ENCODE measurements around the gene ATF6B.

Gene ATF6B

GRCh38 chr6:32166411-32167061, 38.5 kb upstream of the ATF6B start:
- H3K4me3 ChIP-seq (ENCODE audit: low read depth, low read length), result no peak overlapping the region
- TF ChIP-seq CTCF (IDR thresholded peaks at IDR 0.05; ENCODE audit: low read depth, low read length), result no peak

GRCh38 chr6:32164295-32164694, 36.2 kb upstream of the ATF6B start, which contains the start of gene EGFL8:
Gene EGFL8 (plus strand): TSS chr6:32164595. CDS start chr6:32166166, 1,571 bp downstream.
- no peak for TF ChIP-seq CTCF (IDR thresholded peaks at IDR 0.05; ENCODE audit: low read depth, low read length)
- H3K4me3 ChIP-seq (ENCODE audit: low read depth, low read length), result no peak within 1 kb of the TSS

GRCh38 chr6:32163559-32164258, 35.7 kb upstream of the ATF6B start:
- no peak overlapping the region for H3K4me3 ChIP-seq (ENCODE audit: low read depth, low read length)
- no peak for TF ChIP-seq CTCF (IDR thresholded peaks at IDR 0.05; ENCODE audit: low read depth, low read length)

- no peak overlapping the region for H3K4me3 ChIP-seq (ENCODE audit: low read depth, low read length)
These were observed 30.0 kb upstream of the ATF6B start for GRCh38 chr6:32158052-32158451.

GRCh38 chr6:32156891-32157290, 28.8 kb upstream of the ATF6B start:
- no peak for TF ChIP-seq CTCF (IDR thresholded peaks at IDR 0.05; ENCODE audit: low read depth, low read length)
- H3K4me3 ChIP-seq (ENCODE audit: low read depth, low read length), result no peak overlapping the region

More at GRCh38 chr6:32158052-32158451, 30.0 kb upstream of the ATF6B start:
- TF ChIP-seq CTCF (IDR thresholded peaks at IDR 0.05; ENCODE audit: low read depth, low read length), result no peak

- peak overlapping the region; percentile 73 for H3K4me3 ChIP-seq (ENCODE audit: low read depth, low read length)
- peak; percentile 27; the same call in 1 of the 2 replicates for TF ChIP-seq CTCF (IDR thresholded peaks at IDR 0.05; ENCODE audit: low read depth, low read length)
These were observed 26.6 kb upstream of the ATF6B start for GRCh38 chr6:32154514-32155161.

Data from WI38 (cell line).